GM20000 (cell line): ENCODE data around the gene METTL3.

ENCODE experiments used
- DNase-seq: peaks from one replicate; pipeline ENCODE4 v3.0.0; 2012; ENCODE audit warnings: low spot score
- TF ChIP-seq, protein P1 (sequence below): IDR thresholded peaks from 2 replicates; pipeline ENCODE4 v1.5.1; 2012; ENCODE audit warnings: mild to moderate bottlenecking, control low read depth; ENCODE audit errors: extremely low read depth, missing control alignments

The METTL3 gene

DNA sequence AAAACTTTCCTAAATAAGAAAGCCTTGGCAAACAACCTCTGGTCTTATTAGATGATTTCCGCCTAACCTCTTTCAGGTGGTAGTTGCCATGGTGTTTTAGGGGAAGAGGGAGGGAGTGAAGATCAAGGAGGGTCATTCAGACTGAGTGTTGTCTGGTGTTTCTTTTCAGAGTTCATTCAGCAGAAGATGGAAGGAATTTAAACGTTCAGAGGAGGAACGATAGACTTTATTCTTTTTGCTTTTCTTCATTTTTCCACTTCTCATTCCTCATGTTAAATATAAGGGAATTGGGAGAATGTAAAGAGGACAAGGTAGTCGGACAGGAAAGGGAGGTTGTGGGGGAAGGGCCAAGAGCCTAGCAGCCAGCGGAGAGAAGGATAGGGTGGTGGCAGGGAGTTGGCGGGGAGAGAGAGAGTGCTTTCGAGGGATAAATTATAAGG is 32.4 kb upstream of the METTL3 start:
- TF ChIP-seq, protein P1, sequence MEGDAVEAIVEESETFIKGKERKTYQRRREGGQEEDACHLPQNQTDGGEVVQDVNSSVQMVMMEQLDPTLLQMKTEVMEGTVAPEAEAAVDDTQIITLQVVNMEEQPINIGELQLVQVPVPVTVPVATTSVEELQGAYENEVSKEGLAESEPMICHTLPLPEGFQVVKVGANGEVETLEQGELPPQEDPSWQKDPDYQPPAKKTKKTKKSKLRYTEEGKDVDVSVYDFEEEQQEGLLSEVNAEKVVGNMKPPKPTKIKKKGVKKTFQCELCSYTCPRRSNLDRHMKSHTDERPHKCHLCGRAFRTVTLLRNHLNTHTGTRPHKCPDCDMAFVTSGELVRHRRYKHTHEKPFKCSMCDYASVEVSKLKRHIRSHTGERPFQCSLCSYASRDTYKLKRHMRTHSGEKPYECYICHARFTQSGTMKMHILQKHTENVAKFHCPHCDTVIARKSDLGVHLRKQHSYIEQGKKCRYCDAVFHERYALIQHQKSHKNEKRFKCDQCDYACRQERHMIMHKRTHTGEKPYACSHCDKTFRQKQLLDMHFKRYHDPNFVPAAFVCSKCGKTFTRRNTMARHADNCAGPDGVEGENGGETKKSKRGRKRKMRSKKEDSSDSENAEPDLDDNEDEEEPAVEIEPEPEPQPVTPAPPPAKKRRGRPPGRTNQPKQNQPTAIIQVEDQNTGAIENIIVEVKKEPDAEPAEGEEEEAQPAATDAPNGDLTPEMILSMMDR, result no peak
- no peak for DNase-seq

DNA sequence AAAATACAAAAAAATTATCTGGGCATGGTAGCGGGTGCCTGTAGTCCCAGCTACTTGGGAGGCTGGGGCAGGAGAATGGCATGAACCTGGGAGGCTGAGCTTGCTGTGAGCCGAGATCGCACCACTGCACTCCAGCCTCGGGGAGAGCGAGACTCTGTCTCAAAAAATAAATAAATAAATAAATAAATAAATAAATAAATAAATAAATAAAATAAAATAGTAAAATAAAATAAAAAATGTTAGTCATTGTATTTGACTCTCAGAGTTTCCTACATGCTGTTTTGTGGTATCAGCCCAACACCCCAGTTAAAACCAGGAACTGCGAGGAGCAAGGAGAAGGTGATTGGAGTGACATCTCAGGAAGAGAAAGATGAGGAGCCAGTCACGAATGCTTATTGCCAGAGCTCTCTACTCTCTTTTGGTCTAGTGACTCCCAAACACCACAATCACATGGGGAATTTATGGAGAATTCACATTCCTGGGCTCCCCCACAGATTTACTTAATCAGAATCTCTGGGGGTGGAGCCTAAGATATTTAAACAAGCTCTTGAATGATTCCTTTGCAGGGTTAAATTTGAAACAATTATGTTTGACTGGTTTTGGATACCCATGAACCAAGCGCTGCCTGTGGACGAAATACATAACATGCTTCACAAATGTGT is 30.4 kb upstream of the METTL3 start:
- TF ChIP-seq, protein P1, result no peak
- DNase-seq, result no peak

DNA sequence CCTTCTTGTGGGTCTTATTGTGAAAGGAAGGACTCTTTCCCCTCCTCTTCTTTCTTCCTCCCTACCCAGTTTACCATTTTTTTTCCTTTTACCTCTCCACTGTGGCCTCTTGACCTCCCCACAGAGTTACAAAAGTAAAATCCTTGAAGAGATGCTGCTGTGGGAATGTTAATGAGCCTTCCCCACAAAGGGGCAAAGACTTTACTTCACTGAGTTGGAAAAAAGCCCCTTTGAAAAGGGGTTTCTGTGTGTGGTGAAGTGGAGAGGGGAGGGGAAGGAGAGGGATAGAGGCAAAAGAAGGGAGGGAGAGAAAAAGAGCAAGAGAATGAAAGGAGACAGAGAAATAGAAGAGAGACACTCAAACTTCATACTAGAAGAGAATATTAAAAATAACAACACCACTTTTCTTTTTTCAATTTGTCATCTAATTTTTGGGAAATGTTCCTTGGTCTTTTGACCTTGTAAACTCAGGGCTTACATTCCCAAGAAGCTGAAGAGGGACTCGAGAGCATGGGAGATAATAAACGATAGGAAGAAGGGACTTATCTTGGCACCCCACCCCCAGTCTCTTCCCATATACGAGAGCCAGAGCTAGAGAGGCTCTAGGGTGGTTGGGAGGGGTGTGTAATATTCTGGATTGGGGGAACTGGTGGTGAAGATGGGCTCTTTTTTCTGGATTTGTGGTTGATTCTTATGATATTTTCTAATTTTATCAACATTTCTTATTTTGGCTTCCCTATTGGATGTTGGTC is 28.2 kb upstream of the METTL3 start:
- DNase-seq, result no peak
- TF ChIP-seq, protein P1, result no peak

DNA sequence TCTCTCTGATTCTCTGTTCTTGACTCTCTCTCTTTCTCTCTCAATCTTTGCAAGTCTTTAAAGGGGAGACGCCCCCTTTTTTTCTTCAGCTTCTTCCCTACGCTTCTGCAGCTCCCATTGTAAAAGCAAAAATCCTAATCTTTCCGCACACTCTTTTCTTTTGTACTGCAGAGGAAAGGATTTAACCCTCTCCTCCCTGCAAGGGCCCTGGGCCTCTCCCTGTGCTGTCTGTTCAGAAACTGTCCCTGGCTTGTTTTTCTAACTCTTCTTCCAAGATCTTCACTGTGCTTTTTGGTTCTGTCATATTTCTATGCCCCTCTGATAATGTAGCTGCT is 25.9 kb upstream of the METTL3 start:
- DNase-seq, result no peak

DNA sequence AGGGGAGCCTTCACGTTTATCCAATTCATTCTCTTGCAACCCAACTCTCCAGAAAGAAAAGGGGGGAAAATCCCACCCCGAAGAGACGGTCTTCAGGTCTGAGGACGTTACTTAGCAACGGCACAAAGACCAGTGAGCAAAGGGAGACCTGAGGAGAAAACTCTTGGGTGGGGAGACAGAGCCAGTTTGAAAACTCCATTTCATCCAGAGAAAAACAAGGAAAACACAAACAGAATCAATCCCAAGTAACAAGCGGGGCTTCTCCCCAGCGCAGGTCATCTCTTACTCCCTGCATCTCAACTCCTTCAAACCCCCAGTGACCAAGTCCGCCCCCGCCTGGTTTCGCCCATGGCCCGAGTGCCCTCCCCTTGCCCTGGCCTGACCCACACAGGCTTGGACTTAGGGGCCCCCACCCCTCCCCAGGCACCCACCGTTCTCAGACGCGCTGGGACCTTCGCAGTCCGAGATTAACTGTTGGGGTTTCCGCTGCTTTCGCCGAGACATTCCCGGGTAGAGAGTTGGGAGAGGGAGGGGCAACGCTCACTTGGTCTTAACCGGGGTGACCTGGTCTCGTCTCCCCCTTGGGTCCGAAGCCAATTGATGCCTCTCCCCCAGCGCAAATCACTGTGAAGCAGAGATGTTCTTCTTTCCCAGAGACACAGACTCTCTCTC is 25.4 kb upstream of the METTL3 start:
- no peak for DNase-seq
- TF ChIP-seq, protein P1, result no peak

More for the DNA sequence above, 25.9 kb upstream of the METTL3 start:
- TF ChIP-seq, protein P1, result no peak

DNA sequence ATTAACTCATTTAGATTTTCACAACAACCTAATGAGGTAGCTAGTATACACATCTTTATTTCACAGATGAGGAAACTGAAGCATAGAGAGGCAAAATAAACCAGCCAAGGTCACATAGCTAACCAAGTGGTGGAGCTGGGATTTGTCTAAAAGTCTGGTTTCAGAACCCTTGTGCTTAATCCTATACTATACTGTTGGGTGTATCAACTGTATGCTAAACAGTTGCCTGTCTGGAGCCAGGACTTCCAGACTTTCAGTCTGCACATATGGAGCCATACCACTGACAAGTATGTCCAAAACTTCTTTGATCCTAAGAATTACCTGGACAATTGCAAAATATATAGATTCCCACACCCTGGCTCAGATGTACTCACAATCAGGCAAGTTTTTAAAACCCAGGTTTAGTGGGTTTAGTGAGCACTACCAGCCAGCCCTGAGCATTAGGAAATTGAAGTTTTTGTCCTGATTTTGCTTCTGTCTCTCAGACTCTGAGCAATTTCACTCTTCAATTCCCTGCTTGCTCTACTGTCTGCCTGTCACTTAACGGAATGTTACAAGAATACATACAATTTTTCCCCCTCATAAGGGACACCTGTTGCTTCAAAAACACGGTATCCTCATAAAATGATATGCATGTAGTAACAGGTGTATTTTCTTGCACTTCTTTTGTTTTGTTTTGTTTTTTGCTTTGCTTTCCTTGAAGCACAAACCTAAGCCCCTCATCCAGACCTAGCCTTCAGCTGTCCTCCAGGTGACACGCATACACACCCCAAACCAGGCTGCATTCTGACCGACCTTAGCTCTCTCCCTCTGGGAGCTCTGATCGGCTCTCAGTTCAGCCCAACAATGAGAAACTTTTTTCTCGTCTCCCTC is 24.6 kb upstream of the METTL3 start:
- TF ChIP-seq, protein P1, result no peak
- no peak for DNase-seq

DNA sequence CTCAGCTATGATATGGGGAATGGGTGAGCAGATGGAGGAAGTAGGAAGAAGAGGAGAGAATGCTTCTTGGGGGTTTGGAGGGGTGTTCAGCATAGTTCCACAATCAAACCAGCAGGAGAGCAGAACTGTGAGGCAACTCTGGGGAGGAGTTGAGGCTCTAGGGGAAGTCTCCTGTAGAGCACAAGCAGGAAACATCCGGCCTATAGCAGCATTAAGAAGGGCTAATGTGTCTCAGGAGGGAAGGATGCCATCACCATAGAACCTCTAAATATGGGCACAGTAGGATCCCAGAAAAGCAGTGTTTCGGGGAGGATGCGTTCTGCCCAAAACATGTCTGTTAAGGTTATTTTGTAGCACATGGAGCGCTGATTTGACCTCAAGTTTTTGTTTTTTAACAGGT is 23.4 kb upstream of the METTL3 start:
- no peak for DNase-seq
- TF ChIP-seq, protein P1, result no peak
